Uterus (tissue), 2 donors: ENCODE data around the gene ZFYVE28.

Source experiments
- POLR2A ChIP-seq, 2 donors: fragments of 450-650 bp; IDR thresholded peaks; one replicate each; pipeline ENCODE4 v1.6.1; 2016; ENCODE audit warnings: antibody characterized with exemption in 2 of 2, mild to moderate bottlenecking in 1 of 2, moderate library complexity in 1 of 2
- TF ChIP-seq, protein P1 (sequence below), 4 experiments: fragments of 200-600 bp in 2 of 4; fragments of 450-650 bp in 2 of 4; sonication (generic) in 2 of 4; IDR thresholded peaks; one replicate each; pipeline ENCODE4 v1.5.1; 2016 to 2019; ENCODE audit warnings: antibody characterized with exemption in 4 of 4, mild to moderate bottlenecking in 2 of 4, moderate library complexity in 1 of 4

DNA sequence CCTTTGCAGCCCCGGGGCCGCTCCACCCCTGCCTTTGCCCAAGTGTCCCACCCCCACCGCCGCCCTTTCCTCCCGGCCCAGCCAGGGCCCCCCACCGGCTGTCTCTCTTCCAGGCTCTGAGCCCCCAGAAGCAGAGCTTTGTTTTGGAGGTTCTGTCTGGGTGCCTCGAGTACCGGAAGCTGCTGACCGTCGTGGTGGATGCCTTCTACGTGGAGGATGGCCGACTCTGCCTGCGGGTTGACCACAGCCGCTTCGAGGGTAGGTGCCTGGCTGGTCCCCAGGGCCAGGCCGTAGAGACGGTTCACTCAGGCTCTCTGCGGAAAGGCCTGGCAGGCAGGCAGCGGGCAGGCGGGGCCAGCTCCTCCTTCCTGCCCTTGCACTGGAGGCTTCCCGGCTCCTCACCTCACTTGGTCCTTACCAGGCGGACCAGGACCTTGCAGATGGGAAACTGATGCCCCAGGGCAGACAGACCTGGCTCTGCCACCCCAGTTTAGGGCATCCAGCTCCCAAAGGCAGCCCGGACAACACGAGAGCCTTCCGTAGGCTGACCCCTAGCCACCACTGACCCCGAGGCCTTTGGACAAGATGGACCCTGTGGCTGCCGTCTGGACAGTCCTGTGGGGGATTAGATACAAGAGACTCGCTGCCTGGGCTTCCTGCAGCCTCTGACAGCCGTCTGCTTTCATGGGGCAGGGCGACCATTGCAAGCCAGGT lies 18.5 kb upstream of the ZFYVE28 start:
- no peak for TF ChIP-seq POLR2A (IDR thresholded peaks at IDR 0.05)
- TF ChIP-seq, protein P1, sequence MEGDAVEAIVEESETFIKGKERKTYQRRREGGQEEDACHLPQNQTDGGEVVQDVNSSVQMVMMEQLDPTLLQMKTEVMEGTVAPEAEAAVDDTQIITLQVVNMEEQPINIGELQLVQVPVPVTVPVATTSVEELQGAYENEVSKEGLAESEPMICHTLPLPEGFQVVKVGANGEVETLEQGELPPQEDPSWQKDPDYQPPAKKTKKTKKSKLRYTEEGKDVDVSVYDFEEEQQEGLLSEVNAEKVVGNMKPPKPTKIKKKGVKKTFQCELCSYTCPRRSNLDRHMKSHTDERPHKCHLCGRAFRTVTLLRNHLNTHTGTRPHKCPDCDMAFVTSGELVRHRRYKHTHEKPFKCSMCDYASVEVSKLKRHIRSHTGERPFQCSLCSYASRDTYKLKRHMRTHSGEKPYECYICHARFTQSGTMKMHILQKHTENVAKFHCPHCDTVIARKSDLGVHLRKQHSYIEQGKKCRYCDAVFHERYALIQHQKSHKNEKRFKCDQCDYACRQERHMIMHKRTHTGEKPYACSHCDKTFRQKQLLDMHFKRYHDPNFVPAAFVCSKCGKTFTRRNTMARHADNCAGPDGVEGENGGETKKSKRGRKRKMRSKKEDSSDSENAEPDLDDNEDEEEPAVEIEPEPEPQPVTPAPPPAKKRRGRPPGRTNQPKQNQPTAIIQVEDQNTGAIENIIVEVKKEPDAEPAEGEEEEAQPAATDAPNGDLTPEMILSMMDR (IDR thresholded peaks at IDR 0.05) = no peak
